Esophagus squamous epithelium (tissue), 4 donors: ENCODE results near the gene ATRN.

Source experiments
- CTCF ChIP-seq, 6 experiments: fragments of 450-650 bp in 4 of 6; fragments of 200-600 bp in 2 of 6; sonication (generic) in 2 of 6; IDR thresholded peaks; one replicate each; pipeline ENCODE4 v1.5.1; 2016 to 2019; ENCODE audit warnings: antibody characterized with exemption in 6 of 6, mild to moderate bottlenecking in 4 of 6, moderate library complexity in 4 of 6
- POLR2A ChIP-seq, 4 donors: fragments of 450-650 bp; IDR thresholded peaks; one replicate each; pipeline ENCODE4 v1.6.1; 2017; ENCODE audit warnings: antibody characterized with exemption in 4 of 4, mild to moderate bottlenecking in 4 of 4, moderate library complexity in 3 of 4

GRCh38 chr20:3515379-3516170 lies 44.8 kb downstream of the ATRN start:
- TF ChIP-seq CTCF (IDR thresholded peaks at IDR 0.05) (no peak), POLR2A (IDR thresholded peaks at IDR 0.05) (no peak)
